GM19452 (cell line): Measurements from ENCODE around the gene MTCH1.

ENCODE experiments used
- ATAC-seq: cut with Tn5 transposase; IDR thresholded peaks from one replicate; pipeline ENCODE4 v1.9.1; 2021; ENCODE audit not compliant: unreplicated experiment

Gene MTCH1

GRCh38 chr6:36927691-36928546 lies 58.1 kb downstream of the MTCH1 start:
- no peak for ATAC-seq

GRCh38 chr6:36926708-36927513 lies 59.1 kb downstream of the MTCH1 start:
- ATAC-seq, result no peak

GRCh38 chr6:36925809-36926208 lies 60.2 kb downstream of the MTCH1 start:
- no peak for ATAC-seq

- no peak for ATAC-seq
These were observed 61.1 kb downstream of the MTCH1 start for GRCh38 chr6:36924778-36925374.

GRCh38 chr6:36924131-36924530 lies 61.9 kb downstream of the MTCH1 start:
- no peak for ATAC-seq

GRCh38 chr6:36920546-36920945 lies 65.5 kb downstream of the MTCH1 start:
- ATAC-seq, result no peak

GRCh38 chr6:36920049-36920448 lies 65.9 kb downstream of the MTCH1 start:
- no peak for ATAC-seq
